GM13976 (cell line): ENCODE measurements around the gene ATG16L2.
"Not testable (repeated sequence)": the region's sequence is repeated elsewhere in the genome, so short reads cannot be mapped to it uniquely, and the experiment has no call there.

Experiments
- DNase-seq: peaks from one replicate; pipeline ENCODE4 v3.0.0; 2012; ENCODE audit warnings: low spot score
- CTCF ChIP-seq: IDR thresholded peaks from 2 replicates; pipeline ENCODE4 v1.5.1; 2012; ENCODE audit warnings: borderline replicate concordance, mild to moderate bottlenecking; ENCODE audit not compliant: insufficient read depth; ENCODE audit errors: extremely low read depth, missing control alignments, control extremely low read depth
- in situ Hi-C: fragments of 300-500 bp; cut with MboI; formaldehyde crosslinking; loops from one replicate; pipeline ENCODE4 v1.12.0; 2022; ENCODE audit warnings: low sequenced_read_pairs, mixed read lengths, inconsistent platforms; ENCODE audit not compliant: unreplicated experiment

The ATG16L2 gene

GRCh38 chr11:72789493-72790131 lies 24.6 kb upstream of the ATG16L2 start:
- TF ChIP-seq CTCF: no peak
- DNase-seq: no peak
- in situ Hi-C loops: loop anchor here (10.0 kb wide), 1 partner anchor 65 kb away; no protein-coding TSS in a partner anchor

GRCh38 chr11:72791228-72791627 lies 23.0 kb upstream of the ATG16L2 start:
- DNase-seq: not testable (repeated sequence)
- in situ Hi-C loops: loop anchor here (10.0 kb wide), 1 partner anchor 66 kb away; no protein-coding TSS in a partner anchor

GRCh38 chr11:72792437-72793021 lies 21.7 kb upstream of the ATG16L2 start:
- in situ Hi-C loops: loop anchor here (10.0 kb wide), 1 partner anchor 68 kb away; no protein-coding TSS in a partner anchor
- DNase-seq: no peak
- TF ChIP-seq CTCF: no peak

- in situ Hi-C loops: loop anchor here (10.0 kb wide), 1 partner anchor 68 kb away; no protein-coding TSS in a partner anchor
- TF ChIP-seq CTCF: no peak
- DNase-seq: no peak
Measured at GRCh38 chr11:72793076-72793424, 21.2 kb upstream of the ATG16L2 start.

- in situ Hi-C loops: loop anchor here (10.0 kb wide), 1 partner anchor 69 kb away; no protein-coding TSS in a partner anchor
- DNase-seq: peak; percentile 98
- peak; percentile 74 for TF ChIP-seq CTCF
Measured at GRCh38 chr11:72793425-72794367, 20.5 kb upstream of the ATG16L2 start, which contains the start of gene STARD10. TSS of gene STARD10 (minus strand) at chr11:72794047. CDS start at chr11:72781181, 12,866 bp downstream.

- DNase-seq: peak; percentile 4
- TF ChIP-seq CTCF: no peak
- in situ Hi-C loops: loop anchor here (10.0 kb wide), 1 partner anchor 74 kb away; no protein-coding TSS in a partner anchor
Measured at GRCh38 chr11:72798361-72798760, 15.8 kb upstream of the ATG16L2 start.

GRCh38 chr11:72799441-72799840 lies 14.8 kb upstream of the ATG16L2 start:
- in situ Hi-C loops: loop anchor here (10.0 kb wide), 1 partner anchor 75 kb away; no protein-coding TSS in a partner anchor
- DNase-seq: no peak
- no peak for TF ChIP-seq CTCF
